ENCODE data around the gene P2RX4.

DNA sequence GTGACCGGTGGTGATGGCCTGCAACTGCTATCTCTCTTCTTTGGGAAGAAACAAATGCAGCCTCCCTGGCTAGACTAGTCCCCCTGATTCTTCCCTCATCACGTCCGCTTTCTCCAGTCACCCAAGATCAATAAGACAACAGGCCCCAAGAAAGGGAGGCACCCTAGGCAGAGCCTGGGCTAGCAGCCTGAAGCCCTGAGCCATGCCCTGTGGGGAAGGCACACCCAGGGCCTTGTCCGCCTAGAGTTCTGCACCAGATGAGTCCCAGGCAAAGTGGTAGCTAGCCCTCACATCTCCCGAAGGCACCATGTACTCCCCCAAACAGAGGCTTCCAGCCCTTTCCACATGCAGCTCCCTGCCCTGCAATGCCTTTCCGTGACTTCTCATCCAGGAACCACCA lies 51.5 kb downstream of the P2RX4 start:
- no peak for TF ChIP-seq POLR2A (IDR thresholded peaks at IDR 0.05; ENCODE audit: control extremely low read depth in 1 of 2, low read depth in 2 of 2, low read length in 2 of 2)
- TF ChIP-seq SP1 (IDR thresholded peaks at IDR 0.05; ENCODE audit: low read depth, low read length): no peak
- no peak for TF ChIP-seq TEAD4 (IDR thresholded peaks at IDR 0.05; ENCODE audit: low read depth, low read length)
- no peak for TF ChIP-seq CTCF (IDR thresholded peaks at IDR 0.05; ENCODE audit: control extremely low read depth in 1 of 3, insufficient read depth in 1 of 3, low read depth in 1 of 3, low read length in 3 of 3)
- no peak for TF ChIP-seq KDM1A (IDR thresholded peaks at IDR 0.05; ENCODE audit: borderline replicate concordance, low read length)
